Measurements from ENCODE around the gene EFNA1.
"Not testable (repeated sequence)": the region's sequence is repeated elsewhere in the genome, so short reads cannot be mapped to it uniquely, and the experiment has no call there.

The EFNA1 gene

DNA sequence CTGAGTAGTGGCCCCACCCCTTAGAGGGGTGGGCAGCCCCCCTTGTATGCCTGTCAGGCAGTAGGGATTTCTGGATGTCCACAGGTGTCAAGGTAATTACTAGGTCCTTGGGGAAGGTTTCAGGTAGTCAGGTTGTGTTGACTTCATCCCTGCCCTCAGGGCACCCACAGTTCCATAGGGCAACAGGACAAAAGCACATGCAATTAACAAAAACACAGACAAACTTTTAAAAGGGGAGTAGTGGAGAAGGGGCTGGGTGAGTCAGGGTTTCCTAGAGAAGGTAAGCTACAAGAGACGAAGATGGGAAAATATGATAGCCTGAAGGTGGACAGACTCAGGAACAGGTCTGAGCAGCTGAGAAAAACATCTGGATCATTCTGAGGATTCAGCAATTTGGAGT lies 31.3 kb downstream of the EFNA1 start:
- DNase-seq (ENCODE audit: low read depth) = no peak

DNA sequence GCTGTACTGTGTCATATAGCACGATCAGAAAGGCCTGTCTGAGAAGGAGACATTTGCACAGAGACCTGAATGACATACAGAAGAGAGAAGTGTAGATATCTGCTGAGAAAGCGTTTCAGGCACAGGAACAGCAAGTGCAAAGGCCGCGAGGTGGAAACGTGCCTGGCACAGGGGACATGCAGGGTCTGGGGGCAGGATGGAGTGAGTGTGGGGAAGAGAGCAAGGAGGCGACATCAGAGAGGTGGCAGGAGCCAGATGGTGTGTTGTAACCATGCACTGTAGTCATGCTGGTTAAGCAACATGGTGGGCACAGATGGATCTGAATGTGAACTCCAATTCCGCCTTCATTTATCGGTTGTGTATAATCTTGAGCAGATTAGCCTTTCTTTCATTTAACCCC lies 32.5 kb downstream of the EFNA1 start:
- DNase-seq (ENCODE audit: low read depth) = no peak

DNA sequence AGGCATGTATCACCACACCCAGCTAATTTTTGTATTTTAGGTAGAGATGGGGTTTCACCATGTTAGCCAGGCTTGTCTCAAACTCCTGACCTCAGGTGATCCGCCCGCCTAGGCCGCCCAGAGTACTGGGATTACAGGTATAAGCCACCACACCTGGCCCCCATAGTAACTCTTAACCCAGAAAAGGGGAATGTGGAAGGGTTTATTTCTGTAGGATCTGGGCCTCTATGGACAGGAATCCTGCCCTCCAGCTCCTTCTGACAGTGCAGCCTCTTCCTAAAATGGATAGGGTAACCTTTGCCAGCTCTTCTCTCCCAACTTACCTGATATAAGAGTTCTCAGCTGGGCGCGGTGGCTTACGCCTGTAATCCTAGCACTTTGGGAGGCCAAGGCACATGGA lies 35.0 kb downstream of the EFNA1 start:
- DNase-seq (ENCODE audit: low read depth) = not testable (repeated sequence)

DNA sequence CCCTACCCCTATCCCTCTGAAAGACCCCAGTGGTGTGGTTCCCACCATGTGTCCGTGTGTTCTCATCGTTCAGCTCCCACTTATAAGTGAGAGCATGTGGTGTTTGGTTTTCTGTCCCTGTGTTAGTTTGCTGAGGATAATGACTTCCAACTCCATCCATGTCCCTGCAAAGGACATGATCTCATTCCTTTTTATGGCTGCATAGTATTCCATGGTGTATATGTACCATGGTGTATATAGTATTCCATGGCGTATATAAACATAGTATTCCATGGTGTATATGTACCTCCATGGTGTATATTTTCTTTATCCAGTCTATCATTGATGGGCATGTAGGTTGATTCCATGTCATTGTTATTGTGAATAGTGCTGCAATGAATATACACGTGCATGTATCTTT lies 36.1 kb downstream of the EFNA1 start:
- not testable (repeated sequence) for DNase-seq (ENCODE audit: low read depth)

DNA sequence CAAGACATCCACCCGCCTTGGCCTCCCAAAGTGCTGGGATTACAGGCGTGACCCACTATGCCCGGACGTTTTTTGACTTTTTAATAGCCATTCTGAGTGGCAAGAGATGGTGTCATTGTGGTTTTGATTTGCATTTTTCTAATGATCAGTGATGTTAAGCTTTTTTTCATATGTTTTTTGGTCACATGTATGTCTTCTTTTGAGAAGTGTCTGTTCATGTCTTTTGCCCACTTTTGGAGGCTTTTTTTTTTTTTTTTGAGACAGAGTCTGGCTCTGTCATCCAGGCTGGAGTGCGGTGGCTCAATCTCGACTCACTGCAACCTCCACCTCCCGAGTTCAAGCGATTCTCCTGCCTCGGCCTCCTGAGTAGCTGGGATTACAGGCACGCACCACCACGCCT lies 36.9 kb downstream of the EFNA1 start:
- DNase-seq (ENCODE audit: low read depth) = not testable (repeated sequence)

DNA sequence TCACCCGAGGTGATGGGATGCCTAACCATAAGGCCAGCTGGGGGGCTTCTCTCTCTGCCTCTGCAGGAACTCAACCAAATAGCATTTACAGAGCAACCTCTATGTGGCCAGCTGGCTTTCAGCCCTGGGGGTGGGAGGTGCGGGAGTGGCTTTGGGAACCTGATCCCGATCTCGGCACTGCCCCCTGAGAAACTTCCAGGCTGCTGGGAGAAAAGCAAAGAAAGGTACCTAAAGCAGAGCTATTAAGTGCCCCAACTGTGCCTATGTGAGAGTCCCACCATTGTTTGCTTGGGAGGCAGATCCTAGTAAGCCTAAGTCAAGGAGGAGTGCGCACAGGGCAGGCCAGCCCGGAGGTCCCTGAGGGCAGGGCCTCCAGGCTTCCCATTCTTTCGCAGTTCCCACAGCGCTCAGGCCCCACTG lies 38.4 kb downstream of the EFNA1 start:
- DNase-seq (ENCODE audit: low read depth) = no peak

DNA sequence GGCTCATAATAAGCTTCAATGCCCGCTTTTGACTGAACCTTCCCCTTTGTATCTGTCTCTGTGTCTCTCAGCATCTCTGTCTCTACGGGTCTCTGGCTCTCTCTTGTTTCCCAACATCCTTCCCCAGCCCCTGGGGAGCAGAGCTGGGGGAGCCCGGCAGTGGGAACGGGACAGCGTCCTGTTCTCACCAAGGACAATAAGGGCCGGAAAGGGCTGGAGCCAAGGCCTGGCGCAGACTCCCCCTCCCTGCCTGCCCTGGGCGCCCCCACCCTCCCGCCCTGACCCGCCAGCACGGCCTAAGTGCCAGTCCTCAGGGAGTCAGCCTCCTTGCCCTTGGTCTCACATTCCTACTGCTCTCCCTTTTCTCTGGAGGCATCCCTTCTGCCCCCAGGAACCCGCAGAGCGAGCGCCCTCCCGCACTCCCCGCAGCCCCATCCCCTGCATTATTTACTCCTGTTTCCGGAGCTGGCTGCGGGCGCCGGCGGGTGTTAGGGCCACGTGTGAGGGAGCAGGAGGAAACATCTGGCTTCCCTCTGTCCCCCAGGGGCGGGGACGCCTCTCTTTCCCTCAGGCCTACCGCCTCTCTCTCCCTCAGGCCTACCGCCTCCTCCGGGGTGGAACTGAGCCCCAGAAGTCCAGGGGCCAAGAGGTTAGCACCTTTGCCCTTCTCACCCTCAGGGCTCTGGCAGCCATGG lies 38.9 kb downstream of the EFNA1 start:
- DNase-seq (ENCODE audit: low read depth) = no peak

DNA sequence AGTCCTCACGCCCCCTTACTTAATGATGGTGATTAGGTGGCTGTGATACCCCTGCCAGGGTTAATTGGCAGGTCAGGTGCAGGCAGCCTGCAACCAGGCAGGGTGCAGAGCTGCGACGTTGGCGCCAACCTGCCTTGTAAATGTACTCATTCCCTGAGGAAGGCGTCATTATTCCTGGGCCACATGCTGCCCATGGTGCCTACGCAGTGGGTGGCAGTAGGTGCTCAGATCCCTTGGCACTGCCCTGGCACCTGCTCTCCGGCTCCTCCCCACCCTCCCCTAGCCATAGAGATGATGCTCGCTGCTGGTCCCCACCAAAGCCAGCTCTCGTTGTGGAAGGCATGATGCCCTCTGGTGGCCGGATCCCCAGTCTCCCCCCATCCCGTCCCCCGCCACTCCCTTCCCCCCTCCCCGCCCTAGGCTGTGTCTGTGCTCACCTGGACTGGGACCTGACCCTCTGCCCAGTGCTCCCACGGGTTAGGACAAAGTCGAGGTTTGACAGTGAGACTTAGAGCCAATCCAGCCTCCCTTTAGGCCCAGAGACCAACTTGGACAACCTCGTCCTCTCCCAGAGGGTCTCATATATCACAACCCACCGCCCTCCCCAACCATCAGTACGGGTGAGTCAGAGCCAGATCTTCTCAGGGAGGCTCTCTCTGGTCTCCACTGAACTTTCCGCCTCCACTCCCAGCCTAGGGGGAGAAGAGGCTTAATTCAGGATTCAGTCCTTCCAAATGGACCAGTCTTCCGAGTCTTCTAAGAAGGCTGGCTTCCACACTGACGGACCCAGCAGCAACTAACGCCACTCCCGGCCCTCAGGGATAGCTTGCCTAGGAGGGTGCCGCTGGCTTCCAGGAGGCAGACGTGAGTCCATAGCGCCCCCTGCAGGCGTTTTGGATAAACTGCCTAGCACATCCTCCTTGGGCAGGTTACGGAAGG lies 39.8 kb downstream of the EFNA1 start:
- DNase-seq (ENCODE audit: low read depth) = peak; percentile 69

DNA sequence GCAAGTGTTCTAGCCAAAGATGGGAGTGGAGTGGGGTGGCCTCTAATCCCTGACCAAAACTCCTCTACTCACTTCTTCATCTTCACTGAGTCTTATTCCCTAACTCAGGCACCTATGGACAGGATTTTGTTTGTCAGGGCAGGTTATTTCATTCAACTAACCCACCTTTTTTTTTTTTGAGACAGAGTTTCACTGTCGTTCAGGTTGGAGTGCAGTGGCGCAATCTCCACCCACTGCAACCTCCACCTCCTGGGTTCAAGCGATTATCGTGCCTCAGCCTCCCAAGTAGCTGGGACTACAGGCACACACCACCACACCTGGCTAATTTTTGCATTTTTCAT lies 40.4 kb downstream of the EFNA1 start:
- DNase-seq (ENCODE audit: low read depth) = not testable (repeated sequence)

DNA sequence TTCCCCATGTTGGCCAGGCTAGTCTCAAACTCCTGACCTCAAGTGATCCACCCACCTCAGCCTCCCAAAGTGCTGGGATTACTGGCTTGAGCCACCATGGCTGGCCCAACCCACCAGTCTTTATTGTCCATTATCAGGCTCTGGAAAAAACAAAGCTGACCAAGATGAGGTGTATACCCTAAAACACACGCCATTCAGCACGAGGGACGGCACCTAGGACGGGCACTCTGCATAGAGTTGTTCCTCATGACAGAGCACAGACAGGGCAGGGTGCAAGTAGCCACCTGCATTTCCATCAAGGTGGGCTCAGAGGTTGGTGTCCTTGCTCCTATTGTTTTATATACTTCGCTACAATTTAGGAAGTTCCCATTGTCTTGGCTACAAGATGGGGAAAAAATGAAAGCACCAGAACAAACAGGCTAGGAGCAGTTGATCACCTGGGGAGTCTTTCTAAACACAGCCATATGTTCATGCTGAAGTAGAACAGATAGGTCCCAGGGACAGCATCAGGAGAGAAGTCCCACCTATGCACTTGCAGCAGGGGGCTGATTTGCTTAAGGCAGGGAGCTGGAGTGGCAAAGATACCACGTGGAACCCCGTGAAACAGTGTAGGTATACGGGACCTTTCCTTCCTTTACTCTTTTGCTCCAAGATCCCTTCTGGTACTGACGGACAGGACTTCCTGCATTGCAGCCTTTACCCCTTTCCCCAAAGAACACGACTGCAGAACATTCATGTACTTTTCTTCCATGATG lies 41.0 kb downstream of the EFNA1 start:
- DNase-seq (ENCODE audit: low read depth) = no peak

DNA sequence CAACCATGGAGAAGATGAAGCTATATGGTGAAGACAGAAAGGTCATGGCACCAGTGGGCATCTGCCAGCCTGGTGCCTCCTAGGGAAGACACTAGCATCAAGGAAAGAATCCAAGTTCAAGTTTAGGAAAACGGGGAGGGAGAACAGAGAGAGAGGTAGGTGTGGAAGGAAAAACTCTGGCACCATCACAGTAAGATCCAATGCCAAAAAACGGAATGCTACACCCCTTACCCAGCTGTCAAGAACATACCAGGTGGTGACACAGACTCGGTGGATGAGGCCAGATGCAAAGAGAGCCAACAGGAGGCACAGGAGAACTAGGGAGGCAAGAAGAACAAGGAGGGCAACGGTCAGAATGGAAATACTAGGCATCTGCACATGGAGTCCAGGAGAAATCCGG lies 41.9 kb downstream of the EFNA1 start:
- no peak for DNase-seq (ENCODE audit: low read depth)

DNA sequence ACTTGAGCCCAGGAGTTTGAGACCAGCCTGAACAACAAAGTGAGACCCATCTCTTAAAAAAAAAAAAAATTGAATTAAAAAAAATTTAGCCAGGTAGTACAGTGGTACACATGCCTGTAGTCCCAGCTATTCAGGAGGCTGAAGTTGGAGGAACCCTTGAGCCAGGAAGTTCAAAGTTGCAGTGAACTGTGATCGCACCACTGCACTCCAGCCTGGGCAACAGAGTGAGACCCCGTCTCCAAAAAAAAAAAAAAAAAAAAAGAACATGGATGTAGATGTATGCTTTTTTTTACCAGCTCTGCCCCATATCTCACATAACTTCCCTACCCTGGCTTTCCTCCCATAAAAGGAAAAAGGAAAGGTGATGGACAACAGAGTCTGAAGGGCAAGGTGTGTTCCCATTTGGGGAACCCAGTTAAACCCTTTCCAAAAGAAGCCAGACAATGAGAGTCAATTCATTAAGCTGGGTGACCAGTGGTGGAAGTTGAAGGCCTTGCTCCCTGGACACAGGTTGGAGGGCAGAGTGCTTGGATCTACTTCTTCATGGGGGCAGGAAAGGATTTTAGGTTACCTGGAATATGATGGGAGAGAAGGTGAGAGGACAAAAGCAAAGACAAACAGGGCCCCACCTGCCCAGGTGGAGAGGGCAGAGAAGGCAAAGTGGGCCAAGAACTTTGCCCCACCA lies 42.6 kb downstream of the EFNA1 start:
- DNase-seq (ENCODE audit: low read depth) = no peak

DNA sequence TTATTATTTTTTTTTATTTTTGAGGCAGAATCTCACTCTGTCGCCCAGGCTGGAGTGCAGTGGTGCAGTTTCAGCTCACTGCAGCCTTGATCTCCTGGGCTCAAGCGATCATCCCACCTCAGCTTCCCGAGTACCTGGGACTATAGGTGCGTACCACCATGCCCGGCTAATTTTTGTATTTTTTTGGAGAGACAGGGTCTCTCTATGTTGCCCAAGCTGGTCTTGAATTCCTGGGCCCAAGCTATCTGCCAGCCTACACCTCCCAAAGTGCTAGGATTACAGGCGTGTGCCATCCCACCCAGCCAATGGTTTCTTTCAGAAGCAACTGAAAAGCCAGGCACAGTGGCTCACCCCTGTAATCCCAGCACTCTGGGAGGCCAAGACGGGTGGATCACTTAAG lies 43.1 kb downstream of the EFNA1 start:
- no peak for DNase-seq (ENCODE audit: low read depth)

DNA sequence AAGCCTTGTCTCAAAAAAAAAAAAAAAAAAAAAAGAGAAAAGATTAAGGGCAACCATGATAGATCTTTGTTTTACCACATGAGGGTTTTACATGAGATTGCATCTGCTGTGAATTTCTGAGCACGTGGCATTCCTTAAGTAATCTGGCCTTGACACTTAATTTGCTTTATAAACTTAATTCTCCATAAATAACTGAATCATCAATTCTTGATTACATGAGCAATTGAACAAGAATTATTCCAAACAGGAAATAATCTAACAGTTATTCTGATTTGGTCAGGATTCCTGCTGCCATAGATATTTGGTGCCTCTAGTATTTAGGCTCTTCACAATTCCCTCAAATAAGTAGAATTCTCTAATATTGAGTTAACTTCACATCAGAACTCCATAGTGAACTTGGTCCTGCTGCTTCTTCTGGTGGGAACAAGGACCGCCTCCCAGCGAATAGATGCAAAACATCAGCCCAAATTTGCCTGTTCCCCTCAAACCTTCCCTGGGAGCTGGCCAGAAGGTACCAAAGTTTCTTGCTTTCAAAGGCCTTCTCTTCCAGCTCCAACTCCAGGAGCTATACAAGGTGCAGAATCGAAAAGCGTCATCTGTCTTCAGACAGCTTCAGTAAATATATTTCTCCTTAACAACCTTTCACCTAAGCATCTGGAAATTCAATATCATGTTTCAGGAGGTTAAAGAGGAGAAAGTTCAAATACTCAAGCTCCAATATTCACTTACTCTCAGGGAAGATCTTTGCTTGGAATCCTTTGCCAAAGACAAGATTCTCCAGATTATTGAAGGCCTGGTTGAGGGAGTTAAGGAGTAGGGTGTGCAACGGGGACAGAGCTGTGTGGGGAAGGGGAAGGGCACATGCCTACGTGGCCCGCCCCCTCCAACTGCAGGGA lies 44.4 kb downstream of the EFNA1 start:
- no peak for DNase-seq (ENCODE audit: low read depth)

DNA sequence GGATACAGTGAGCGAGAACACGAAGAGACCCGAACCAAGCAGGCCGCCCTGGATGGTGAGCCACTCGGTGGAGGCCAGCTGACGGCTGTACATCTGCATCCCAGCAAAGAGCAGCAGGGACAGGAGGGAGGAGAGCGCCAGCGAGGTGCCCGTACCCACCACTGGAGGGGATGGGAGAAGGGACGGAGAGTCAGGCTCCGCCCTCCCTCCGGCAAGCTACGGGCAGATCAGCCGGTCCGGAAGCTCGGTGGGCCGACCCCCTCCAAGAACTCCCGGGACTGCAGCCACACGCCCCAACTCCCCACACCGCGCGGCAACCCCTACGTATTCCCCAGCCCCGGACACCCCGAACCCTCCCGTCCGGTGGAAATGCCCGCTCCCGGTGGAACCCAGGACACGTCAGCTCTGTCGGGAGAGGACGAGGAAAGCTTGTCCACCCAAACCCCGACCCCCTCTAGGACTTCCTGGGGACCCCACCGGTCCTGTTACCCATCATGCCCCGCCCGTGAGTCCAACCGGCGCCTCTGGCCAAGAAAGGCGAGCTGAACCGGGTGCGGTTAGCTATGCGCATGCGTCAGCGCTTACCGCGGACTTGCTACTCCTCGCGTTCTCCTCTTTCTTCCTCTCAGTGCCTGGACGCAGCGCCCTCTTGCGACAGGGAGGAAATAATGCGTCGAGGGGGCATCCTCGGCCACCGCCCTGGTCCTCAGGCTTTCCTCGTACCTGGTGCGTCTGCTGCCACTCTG lies 45.2 kb downstream of the EFNA1 start, which contains the start of gene KRTCAP2:
Gene KRTCAP2, minus strand, starts transcription at position 573 of the 746 bp plus-strand sequence. Its CDS starts 80 bp downstream, at position 493.
- DNase-seq (ENCODE audit: low read depth) = peak; percentile 94

DNA sequence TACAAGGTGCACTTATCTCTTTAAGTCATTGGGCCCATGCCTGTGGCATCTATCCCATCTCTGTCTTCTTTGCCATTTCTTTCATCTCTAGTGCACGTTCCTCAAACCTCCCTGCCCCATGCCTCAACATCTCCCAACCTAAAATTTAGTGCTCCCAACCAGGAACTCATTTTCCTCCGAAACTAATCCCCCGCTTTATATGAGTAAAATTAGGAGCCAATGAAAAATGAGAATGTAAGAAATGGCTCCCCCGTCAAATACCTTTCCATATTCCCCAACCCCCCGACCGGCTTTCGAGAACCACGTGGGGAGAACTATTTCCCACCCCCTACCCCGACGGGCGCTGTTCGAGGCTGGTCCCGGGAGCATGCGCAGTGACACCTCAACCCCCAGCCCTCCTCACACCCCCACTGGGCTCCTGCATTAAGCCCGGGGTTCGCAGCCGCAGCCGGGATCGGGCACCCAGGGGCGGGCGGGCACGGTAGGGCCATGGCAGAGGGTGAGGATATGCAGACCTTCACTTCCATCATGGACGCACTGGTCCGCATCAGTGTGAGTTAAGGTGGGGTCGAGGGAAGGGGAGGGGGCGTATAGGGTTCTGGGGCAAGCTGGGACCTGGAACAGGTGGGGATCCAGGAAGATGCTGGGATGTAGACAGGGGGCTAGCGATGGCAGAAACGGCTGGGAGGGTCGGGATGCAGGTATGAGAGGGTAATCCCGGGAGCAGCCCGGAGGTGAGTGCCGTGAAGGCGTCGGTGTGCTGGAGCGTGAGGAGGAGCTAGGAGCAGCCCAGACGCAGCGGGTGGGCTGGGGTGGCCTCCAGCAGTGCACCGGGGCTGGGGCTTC lies 46.0 kb downstream of the EFNA1 start, which contains the start of gene TRIM46:
Gene TRIM46, plus strand, starts transcription at position 372 of the 846 bp plus-strand sequence. Its CDS starts 118 bp downstream, at position 490.
- peak; percentile 49 for DNase-seq (ENCODE audit: low read depth)

DNA sequence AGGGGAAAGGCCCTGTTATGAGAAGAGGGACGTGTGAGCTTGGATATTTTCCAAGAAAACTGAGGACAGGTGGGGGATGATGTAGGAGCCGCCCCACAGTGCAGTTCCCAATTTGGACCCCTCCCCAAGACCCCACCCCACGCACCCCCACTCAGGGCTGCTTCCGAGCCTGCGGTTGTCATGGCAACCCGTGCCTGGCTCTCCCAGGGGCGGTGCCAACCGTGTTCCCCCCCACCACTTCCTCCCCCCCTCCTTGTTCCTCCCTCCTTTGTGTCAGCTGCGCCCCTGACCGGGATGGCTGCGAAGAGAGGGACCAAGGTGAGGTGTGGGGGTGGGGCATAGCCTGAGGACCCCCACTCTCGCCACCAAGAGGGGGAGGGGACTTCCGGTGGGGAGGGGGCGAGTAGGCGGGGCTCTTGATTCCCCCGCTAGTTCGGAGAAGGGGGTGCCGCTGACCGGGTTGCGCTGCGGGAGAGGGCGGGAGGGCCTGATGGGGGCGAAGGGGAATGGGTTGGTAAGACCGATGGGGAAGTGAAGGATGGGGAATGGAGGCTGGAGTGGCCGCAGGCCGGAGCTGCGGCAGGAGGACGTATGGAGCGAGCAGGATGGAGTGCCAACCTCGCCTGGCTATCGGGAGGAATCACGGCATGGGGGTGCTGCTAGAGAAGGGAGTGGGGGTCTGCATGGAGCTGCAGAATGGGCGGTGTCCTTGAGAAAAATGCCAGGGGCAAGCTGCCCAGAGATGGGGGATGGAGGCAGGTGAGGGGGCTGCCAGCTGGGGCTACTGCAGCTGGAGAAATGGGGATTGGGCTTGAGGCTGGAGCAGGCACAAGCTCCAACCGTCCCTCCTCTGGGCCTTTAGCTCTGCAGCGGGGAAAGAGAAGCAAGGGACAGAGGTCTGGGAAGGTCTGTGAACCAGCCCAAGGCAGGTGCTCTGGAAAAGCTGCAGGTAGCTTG lies 46.9 kb downstream of the EFNA1 start:
- DNase-seq (ENCODE audit: low read depth) = no peak
